Karpas-422 (cell line): ENCODE measurements around the gene OR13G1. TPM values are rescaled to one million over a fixed set of nuclear protein-coding genes. Genes with fewer than 3 reads are reported as not detected.
A peak's percentile ranks its signal among the peaks of the same experiment; 100 is the strongest.
"Not testable (repeated sequence)": the region's sequence is repeated elsewhere in the genome, so short reads cannot be mapped to it uniquely, and the experiment has no call there.

Source experiments
- DNase-seq: peaks from one replicate; pipeline ENCODE4 v3.0.0-alpha.2; 2015
- H2AFZ ChIP-seq: fragments of 200-600 bp; sonication (generic); 2 replicates; pipeline ENCODE4 v1.6.1; 2014; ENCODE audit warnings: antibody characterized with exemption, low read length, mixed read lengths
- H3K27ac ChIP-seq: fragments of 200-600 bp; sonication (generic); 2 replicates; pipeline ENCODE4 v1.5.1; 2014; ENCODE audit warnings: mild to moderate bottlenecking, low read length, moderate library complexity
- H3K27me3 ChIP-seq: fragments of 200-600 bp; sonication (generic); 2 replicates; pipeline ENCODE4 v1.6.1; 2014; ENCODE audit warnings: low read length, mixed read lengths
- H3K36me3 ChIP-seq: fragments of 200-600 bp; sonication (generic); 2 replicates; pipeline ENCODE4 v1.6.1; 2014; ENCODE audit warnings: low read length, mixed read lengths; ENCODE audit not compliant: insufficient read depth
- H3K4me1 ChIP-seq: fragments of 200-600 bp; sonication (generic); 2 replicates; pipeline ENCODE4 v1.6.1; 2014; ENCODE audit warnings: mild to moderate bottlenecking, low read length, mixed read lengths
- H3K4me2 ChIP-seq: fragments of 200-600 bp; sonication (generic); 2 replicates; pipeline ENCODE4 v1.6.1; 2014; ENCODE audit warnings: low read length, low read depth, mild to moderate bottlenecking; ENCODE audit not compliant: poor library complexity, severe bottlenecking
- H3K4me3 ChIP-seq: fragments of 200-600 bp; sonication (generic); 2 replicates; pipeline ENCODE4 v1.5.1; 2014; ENCODE audit warnings: mild to moderate bottlenecking, antibody characterized with exemption, low read length, mixed read lengths
- H3K79me2 ChIP-seq: fragments of 200-600 bp; sonication (generic); 2 replicates; pipeline ENCODE4 v1.6.1; 2014; ENCODE audit warnings: mild to moderate bottlenecking, low read length, mixed read lengths
- H3K9ac ChIP-seq: fragments of 200-600 bp; sonication (generic); 2 replicates; pipeline ENCODE4 v1.6.0; 2014; ENCODE audit warnings: low read length
- H3K9me2 ChIP-seq: fragments of 200-600 bp; sonication (generic), shearing (Covaris generic); replicated peaks from 2 replicates; pipeline ENCODE4 v1.6.0; 2014; ENCODE audit warnings: mild to moderate bottlenecking, low read length, moderate library complexity; ENCODE audit not compliant: insufficient read depth
- H3K9me3 ChIP-seq: fragments of 300-700, 200-600 bp; sonication (generic); 2 replicates; pipeline ENCODE4 v1.6.1; 2014; ENCODE audit warnings: low read length, mixed read lengths
- H4K20me1 ChIP-seq: fragments of 200-600 bp; sonication (generic); 2 replicates; pipeline ENCODE4 v1.6.1; 2014; ENCODE audit warnings: mild to moderate bottlenecking, antibody characterized with exemption, low read length, low read depth; ENCODE audit not compliant: insufficient read depth
- total RNA-seq: library from RNA; depleted of rRNA; stranded (reverse); fragments of >200 nt; shearing (Covaris generic); gene quantifications from 2 replicates; pipeline ENCODE4 v1.2.3, GENCODE V29; 2014; ENCODE audit warnings: low replicate concordance; rRNA removed

The OR13G1 gene, protein sequence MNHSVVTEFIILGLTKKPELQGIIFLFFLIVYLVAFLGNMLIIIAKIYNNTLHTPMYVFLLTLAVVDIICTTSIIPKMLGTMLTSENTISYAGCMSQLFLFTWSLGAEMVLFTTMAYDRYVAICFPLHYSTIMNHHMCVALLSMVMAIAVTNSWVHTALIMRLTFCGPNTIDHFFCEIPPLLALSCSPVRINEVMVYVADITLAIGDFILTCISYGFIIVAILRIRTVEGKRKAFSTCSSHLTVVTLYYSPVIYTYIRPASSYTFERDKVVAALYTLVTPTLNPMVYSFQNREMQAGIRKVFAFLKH
- not detected in 2 replicates for total RNA-seq

DNA sequence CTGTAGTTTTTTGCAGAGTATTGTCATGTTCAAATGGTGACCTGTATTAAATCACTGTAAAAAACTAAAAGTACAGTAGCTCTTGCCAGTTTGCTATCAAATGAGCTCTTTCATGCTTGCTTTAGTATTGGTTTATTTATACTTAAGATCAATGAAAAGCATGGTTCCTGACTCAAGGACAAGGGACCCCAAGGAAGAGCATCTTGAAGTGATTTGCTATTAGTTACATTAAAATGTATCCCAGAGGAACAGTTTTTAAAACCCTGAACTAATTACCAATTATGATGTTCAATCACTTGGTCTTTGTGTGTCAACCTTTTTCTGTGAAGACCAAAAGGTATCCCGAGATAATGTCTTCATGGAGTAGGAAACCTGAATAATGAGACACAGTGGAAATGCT, at the start of gene OR13G1:
Gene OR13G1, minus strand, starts transcription at position 101 of the 400 bp plus-strand sequence. CDS start 6,698 bp downstream, outside the sequence.
- Histone ChIP-seq H2AFZ (no peak within 1 kb of the TSS), H3K27me3 (no peaks in the 10 kb centered on the region), H3K36me3 (no peaks in the 10 kb centered on the region), H3K9ac (no peak within 1 kb of the TSS), H3K4me2 (no peak within 1 kb of the TSS), H4K20me1 (no peaks in the 10 kb centered on the region), H3K4me1 (no peaks in the 10 kb centered on the region), H3K9me3 (no peaks in the 10 kb centered on the region), H3K79me2 (no peaks in the 10 kb centered on the region), H3K27ac (no peak within 1 kb of the TSS), H3K4me3 (no peak within 1 kb of the TSS), H3K9me2 (no peaks in the 10 kb centered on the region)
- no peak for DNase-seq

- Histone ChIP-seq H3K4me1 (no peaks in the 10 kb centered on the region), H3K9me3 (peaks cover 10% of the 10 kb centered on the region; the same call in 1 of the 2 replicates), H3K4me3 (no peak overlapping the region), H2AFZ (no peak overlapping the region), H3K36me3 (no peaks in the 10 kb centered on the region; the same call in 1 of the 2 replicates), H3K9me2 (no peaks in the 10 kb centered on the region), H3K4me2 (no peak overlapping the region), H3K79me2 (no peaks in the 10 kb centered on the region), H3K27ac (no peak overlapping the region), H3K9ac (no peak overlapping the region), H4K20me1 (no peaks in the 10 kb centered on the region), H3K27me3 (no peaks in the 10 kb centered on the region)
- DNase-seq: no peak
Observed at GRCh38 chr1:247721222-247721621, 41.7 kb upstream of the OR13G1 start.

GRCh38 chr1:247716546-247716945, 37.0 kb upstream of the OR13G1 start, which contains the start of gene OR6F1:
OR6F1 (minus strand) TSS chr1:247716646; CDS start chr1:247712755, 3,891 bp downstream.
- DNase-seq: no peak
- no peak within 1 kb of the TSS for H3K9ac ChIP-seq
- no peak within 1 kb of the TSS for H3K4me2 ChIP-seq
- no peaks in the 10 kb centered on the region for H3K27me3 ChIP-seq
- H3K36me3 ChIP-seq: no peaks in the 10 kb centered on the region; the same call in 1 of the 2 replicates
- H3K27ac ChIP-seq: no peak within 1 kb of the TSS
- H3K4me1 ChIP-seq: no peaks in the 10 kb centered on the region
- H3K79me2 ChIP-seq: no peaks in the 10 kb centered on the region
- no peaks in the 10 kb centered on the region for H4K20me1 ChIP-seq
- H3K4me3 ChIP-seq: no peak within 1 kb of the TSS
- H3K9me3 ChIP-seq: peaks cover 6% of the 10 kb centered on the region; the same call in 1 of the 2 replicates
- no peaks in the 10 kb centered on the region for H3K9me2 ChIP-seq
- H2AFZ ChIP-seq: no peak within 1 kb of the TSS

GRCh38 chr1:247713753-247714152, 34.2 kb upstream of the OR13G1 start:
- Histone ChIP-seq H3K36me3 (no peaks in the 10 kb centered on the region), H4K20me1 (no peaks in the 10 kb centered on the region), H3K9me3 (no peaks in the 10 kb centered on the region; the same call in 1 of the 2 replicates), H3K4me3 (no peak overlapping the region), H3K27me3 (no peaks in the 10 kb centered on the region), H3K4me2 (no peak overlapping the region), H3K9ac (no peak overlapping the region), H3K9me2 (no peaks in the 10 kb centered on the region), H3K4me1 (no peaks in the 10 kb centered on the region), H3K27ac (no peak overlapping the region), H2AFZ (no peak overlapping the region), H3K79me2 (no peaks in the 10 kb centered on the region)
- DNase-seq: no peak

DNA sequence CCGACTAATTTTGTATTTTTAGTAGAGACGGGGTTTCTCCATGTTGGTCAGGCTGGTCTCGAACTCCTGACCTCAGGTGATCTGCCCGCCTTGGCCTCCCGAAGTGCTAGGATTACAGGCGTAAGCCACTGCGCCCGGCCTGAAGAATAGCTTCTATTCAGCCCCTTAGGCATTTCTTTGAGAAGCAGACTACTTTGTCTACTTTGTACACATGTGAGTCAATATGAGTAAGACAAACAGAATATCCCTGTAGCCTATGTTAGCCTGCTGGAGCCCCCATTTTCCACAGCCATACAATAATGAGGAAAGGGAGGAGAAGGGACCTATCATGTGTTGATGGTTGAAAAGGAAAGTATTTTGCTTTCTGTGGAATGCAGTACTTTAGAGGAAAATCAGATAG, 31.1 kb upstream of the OR13G1 start:
- not testable (repeated sequence) for H4K20me1 ChIP-seq, H3K27me3 ChIP-seq, H3K79me2 ChIP-seq, H3K9ac ChIP-seq, H2AFZ ChIP-seq, H3K9me3 ChIP-seq, H3K27ac ChIP-seq, DNase-seq, H3K4me3 ChIP-seq, H3K4me2 ChIP-seq, H3K9me2 ChIP-seq, H3K36me3 ChIP-seq, H3K4me1 ChIP-seq

DNA sequence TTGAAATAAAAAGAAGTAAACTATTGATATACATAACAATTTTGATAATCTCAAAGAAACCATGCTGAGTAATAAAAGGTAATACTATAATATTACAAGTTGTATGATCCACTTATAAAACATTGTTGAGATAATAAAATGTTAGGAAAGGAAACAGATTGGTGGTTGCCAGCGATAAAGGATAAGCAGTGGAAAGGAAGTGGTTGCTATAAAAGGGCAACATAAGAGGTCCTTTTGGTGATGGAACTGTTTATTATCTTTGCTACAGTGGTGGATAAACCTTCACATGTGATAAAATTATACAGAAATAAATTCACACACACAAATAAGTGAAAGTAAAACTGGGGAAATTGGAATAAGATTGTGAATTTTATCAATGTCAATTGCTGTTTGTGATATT, 21.8 kb upstream of the OR13G1 start:
- DNase-seq: no peak

GRCh38 chr1:247681288-247681897, 1.9 kb upstream of the OR13G1 start:
- Histone ChIP-seq H4K20me1 (no peaks in the 10 kb centered on the region), H3K4me2 (no peak overlapping the region), H3K9me2 (no peaks in the 10 kb centered on the region), H3K36me3 (no peaks in the 10 kb centered on the region), H3K27ac (no peak overlapping the region), H3K9me3 (no peaks in the 10 kb centered on the region), H3K79me2 (no peaks in the 10 kb centered on the region), H3K4me3 (no peak overlapping the region), H2AFZ (no peak overlapping the region), H3K9ac (no peak overlapping the region), H3K27me3 (no peaks in the 10 kb centered on the region), H3K4me1 (no peaks in the 10 kb centered on the region)
- peak; percentile 89 for DNase-seq

More for the DNA sequence above, 21.8 kb upstream of the OR13G1 start:
- Histone ChIP-seq H3K4me1 (no peaks in the 10 kb centered on the region), H3K27ac (no peak overlapping the region), H3K36me3 (no peaks in the 10 kb centered on the region), H3K79me2 (no peaks in the 10 kb centered on the region), H3K4me2 (no peak overlapping the region), H3K9ac (no peak overlapping the region), H2AFZ (no peak overlapping the region), H3K4me3 (no peak overlapping the region), H3K9me2 (no peaks in the 10 kb centered on the region; the same call in 1 of the 2 replicates), H4K20me1 (no peaks in the 10 kb centered on the region), H3K9me3 (no peaks in the 10 kb centered on the region), H3K27me3 (no peaks in the 10 kb centered on the region)

DNA sequence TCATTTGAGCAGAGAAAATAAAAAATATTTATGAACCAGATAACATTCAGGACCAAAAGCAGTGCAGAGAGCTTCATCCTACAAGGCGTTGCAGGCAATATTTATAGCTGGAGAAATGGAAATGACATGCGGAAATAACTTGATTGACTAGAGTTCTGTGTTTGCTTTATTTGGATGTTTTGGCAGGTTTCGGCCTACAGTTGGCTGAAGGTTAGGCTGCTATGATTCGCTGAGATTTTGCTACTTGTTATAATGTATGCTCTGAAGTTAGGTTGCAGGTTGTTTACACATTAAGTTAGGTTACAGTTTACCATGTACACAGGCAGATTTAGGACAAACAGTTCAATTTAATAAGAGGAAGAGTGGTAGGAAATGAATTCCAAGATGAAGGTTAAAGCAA, 632 bp upstream of the OR13G1 start:
- H3K79me2 ChIP-seq: no peaks in the 10 kb centered on the region
- H3K9me3 ChIP-seq: no peaks in the 10 kb centered on the region
- H4K20me1 ChIP-seq: no peaks in the 10 kb centered on the region
- H3K27ac ChIP-seq: no peak overlapping the region
- H2AFZ ChIP-seq: no peak overlapping the region
- no peaks in the 10 kb centered on the region for H3K36me3 ChIP-seq
- no peak overlapping the region for H3K9ac ChIP-seq
- H3K9me2 ChIP-seq: no peaks in the 10 kb centered on the region
- no peak overlapping the region for H3K4me3 ChIP-seq
- DNase-seq: no peak
- H3K27me3 ChIP-seq: no peaks in the 10 kb centered on the region
- no peak overlapping the region for H3K4me2 ChIP-seq
- H3K4me1 ChIP-seq: no peaks in the 10 kb centered on the region
